Measurements from ENCODE around the gene TLE2.

DNA sequence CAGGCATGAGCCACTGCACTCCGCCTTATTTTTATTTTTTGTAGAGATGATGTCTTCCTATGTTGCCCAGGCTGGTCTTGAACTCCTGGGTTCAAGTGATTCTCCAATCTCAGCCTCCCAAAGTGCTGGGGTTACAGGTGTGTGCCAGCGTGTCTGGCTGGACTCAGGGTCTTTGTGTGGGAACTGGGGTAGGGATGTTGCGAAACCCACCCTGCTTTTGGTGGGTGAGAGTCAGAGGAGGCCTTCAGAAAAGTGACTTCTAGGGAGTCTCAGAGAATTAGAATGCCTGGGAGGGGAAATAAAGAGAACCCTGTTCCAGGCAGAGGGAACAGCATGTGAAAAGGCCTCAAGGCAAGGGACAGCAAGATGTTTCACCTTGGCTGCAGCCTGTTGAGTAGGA, 20.0 kb upstream of the TLE2 start:
- TF ChIP-seq EZH2phosphoT487 (IDR thresholded peaks at IDR 0.05; ENCODE audit: low read length) (no peak), EZH2 (optimal IDR thresholded peaks at IDR 0.05; ENCODE audit: low read depth, low read length) (no peak)
- TF ChIP-seq, protein P1, sequence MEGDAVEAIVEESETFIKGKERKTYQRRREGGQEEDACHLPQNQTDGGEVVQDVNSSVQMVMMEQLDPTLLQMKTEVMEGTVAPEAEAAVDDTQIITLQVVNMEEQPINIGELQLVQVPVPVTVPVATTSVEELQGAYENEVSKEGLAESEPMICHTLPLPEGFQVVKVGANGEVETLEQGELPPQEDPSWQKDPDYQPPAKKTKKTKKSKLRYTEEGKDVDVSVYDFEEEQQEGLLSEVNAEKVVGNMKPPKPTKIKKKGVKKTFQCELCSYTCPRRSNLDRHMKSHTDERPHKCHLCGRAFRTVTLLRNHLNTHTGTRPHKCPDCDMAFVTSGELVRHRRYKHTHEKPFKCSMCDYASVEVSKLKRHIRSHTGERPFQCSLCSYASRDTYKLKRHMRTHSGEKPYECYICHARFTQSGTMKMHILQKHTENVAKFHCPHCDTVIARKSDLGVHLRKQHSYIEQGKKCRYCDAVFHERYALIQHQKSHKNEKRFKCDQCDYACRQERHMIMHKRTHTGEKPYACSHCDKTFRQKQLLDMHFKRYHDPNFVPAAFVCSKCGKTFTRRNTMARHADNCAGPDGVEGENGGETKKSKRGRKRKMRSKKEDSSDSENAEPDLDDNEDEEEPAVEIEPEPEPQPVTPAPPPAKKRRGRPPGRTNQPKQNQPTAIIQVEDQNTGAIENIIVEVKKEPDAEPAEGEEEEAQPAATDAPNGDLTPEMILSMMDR (IDR thresholded peaks at IDR 0.05; ENCODE audit: low read length): no peak
